PC-9 (cell line): Measurements from ENCODE around the gene PRAMEF13.
"Not testable (repeated sequence)": the region's sequence is repeated elsewhere in the genome, so short reads cannot be mapped to it uniquely, and the experiment has no call there.

Experiments used
- EZH2 ChIP-seq: fragments of 200-600 bp; sonication (generic); IDR thresholded peaks from 2 replicates; pipeline ENCODE4 v1.8.0; 2017; ENCODE audit warnings: antibody characterized with exemption, low read depth
- TF ChIP-seq, protein P1 (sequence below): fragments of 200-600 bp; sonication (generic); conservative IDR thresholded peaks from 2 replicates; pipeline ENCODE4 v1.6.1; 2017; ENCODE audit warnings: mixed run types, antibody characterized with exemption, mild to moderate bottlenecking, moderate library complexity

DNA sequence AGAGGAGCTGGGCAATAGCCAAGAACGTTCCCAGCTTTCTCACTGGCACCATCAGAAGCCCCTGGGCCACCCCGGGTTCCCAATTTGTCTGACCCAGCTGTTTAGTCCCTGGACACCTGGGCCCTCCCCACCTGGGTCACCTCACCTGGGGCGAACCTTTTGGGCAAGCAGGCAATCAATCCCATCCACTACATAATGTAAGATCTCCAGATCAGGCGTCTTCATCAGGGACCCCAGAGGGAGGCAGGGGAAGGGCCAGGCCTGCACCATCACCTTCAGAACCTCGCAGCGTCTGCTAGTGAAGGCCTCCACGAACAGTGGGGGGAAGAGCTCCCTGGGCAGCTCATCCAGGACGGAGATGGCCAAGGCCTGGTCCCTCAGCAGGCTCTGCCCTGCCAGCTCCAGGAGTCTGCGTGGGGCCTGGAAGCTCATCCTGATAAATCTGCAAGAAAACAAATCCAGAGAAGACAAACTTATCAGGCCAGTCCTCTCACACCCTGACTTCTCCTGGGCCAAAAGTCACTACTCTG, 24.5 kb upstream of the PRAMEF13 start, which contains the start of gene PRAMEF18:
- TF ChIP-seq, protein P1, sequence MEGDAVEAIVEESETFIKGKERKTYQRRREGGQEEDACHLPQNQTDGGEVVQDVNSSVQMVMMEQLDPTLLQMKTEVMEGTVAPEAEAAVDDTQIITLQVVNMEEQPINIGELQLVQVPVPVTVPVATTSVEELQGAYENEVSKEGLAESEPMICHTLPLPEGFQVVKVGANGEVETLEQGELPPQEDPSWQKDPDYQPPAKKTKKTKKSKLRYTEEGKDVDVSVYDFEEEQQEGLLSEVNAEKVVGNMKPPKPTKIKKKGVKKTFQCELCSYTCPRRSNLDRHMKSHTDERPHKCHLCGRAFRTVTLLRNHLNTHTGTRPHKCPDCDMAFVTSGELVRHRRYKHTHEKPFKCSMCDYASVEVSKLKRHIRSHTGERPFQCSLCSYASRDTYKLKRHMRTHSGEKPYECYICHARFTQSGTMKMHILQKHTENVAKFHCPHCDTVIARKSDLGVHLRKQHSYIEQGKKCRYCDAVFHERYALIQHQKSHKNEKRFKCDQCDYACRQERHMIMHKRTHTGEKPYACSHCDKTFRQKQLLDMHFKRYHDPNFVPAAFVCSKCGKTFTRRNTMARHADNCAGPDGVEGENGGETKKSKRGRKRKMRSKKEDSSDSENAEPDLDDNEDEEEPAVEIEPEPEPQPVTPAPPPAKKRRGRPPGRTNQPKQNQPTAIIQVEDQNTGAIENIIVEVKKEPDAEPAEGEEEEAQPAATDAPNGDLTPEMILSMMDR = not testable (repeated sequence)
- TF ChIP-seq EZH2 = not testable (repeated sequence)
